Naive B cell (primary cell): ENCODE data around the gene CD300C. TPM values are rescaled to one million over a fixed set of nuclear protein-coding genes. Genes with fewer than 3 reads are reported as not detected.
"Not testable (repeated sequence)": the region's sequence is repeated elsewhere in the genome, so short reads cannot be mapped to it uniquely, and the experiment has no call there.

Experiments
- ATAC-seq, 2 donors: fragments of 150-1000 bp; cut with Tn5 transposase; 2 replicates each; pipeline ENCODE4 v1.10.0; 2021; ENCODE audit warnings: low read depth in 2 of 2, mild to moderate bottlenecking in 2 of 2, moderate library complexity in 2 of 2
- DNase-seq: peaks from one replicate; pipeline ENCODE4 v3.0.0; 2022
- H3K27ac Mint-ChIP-seq, 6 donors: one replicate each; pipeline ENCODE4 v1.8.0; 2020 to 2022; ENCODE audit warnings: mild to moderate bottlenecking in 6 of 6, mixed read lengths in 6 of 6, moderate library complexity in 5 of 6, inconsistent platforms in 2 of 6
- H3K27me3 Mint-ChIP-seq, 3 donors: one replicate each; pipeline ENCODE4 v1.8.0; 2021 to 2022; ENCODE audit warnings: mixed read lengths in 3 of 3, mild to moderate bottlenecking in 1 of 3
- H3K36me3 Mint-ChIP-seq, 2 donors: one replicate each; pipeline ENCODE4 v1.8.0; 2020 to 2022; ENCODE audit warnings: mixed read lengths in 2 of 2, inconsistent platforms in 1 of 2, mild to moderate bottlenecking in 1 of 2
- H3K4me1 Mint-ChIP-seq, 3 donors: one replicate each; pipeline ENCODE4 v1.8.0; 2020 to 2022; ENCODE audit warnings: mixed read lengths in 3 of 3, inconsistent platforms in 1 of 3, mild to moderate bottlenecking in 1 of 3, moderate library complexity in 1 of 3
- H3K4me3 Mint-ChIP-seq, 8 donors: one replicate each; pipeline ENCODE4 v1.8.0; 2020 to 2022; ENCODE audit warnings: mild to moderate bottlenecking in 8 of 8, mixed read lengths in 8 of 8, moderate library complexity in 8 of 8, inconsistent platforms in 2 of 8
- H3K9me3 Mint-ChIP-seq, 7 donors: one replicate each; pipeline ENCODE4 v1.8.0; 2020 to 2022; ENCODE audit warnings: mixed read lengths in 7 of 7, mild to moderate bottlenecking in 5 of 7, inconsistent platforms in 2 of 7, moderate library complexity in 1 of 7
- polyA plus RNA-seq, 6 donors: library from polyadenylated mRNA; unstranded; fragments of 300-500 nt; fragmentation: Illumina TruSeq; gene quantifications; one replicate each; pipeline ENCODE4 v1.2.3, GENCODE V29; 2021; ENCODE audit warnings: low read depth in 6 of 6

CD300C gene
- polyA plus RNA-seq, 6 donors from 2014 or later = 0.20 to 1.5 (median 0.25) TPM; not detected in 1

DNA sequence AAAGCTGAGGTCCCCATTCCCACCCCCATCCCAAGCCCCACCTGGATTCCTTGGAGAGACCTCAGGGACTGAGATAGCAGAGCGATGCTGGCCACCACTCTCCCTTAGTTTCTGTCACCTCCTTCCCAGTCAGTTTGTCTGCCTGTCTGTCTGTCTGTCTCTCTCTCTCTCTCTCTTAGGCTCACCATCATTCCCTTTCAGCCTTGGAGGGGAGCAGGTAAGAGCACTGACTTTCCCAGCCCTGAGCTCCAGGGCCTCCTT lies 20.5 kb downstream of the CD300C start:
- DNase-seq (no peak), ATAC-seq (no peak)
- Mint-ChIP-seq H3K9me3 (peaks cover 0 to 3% (median 0%) of the 10 kb centered on the region in 7 donors), H3K4me1 (peaks cover 12 to 31% (median 29%) of the 10 kb centered on the region in 3 donors), H3K36me3 (peaks cover 0 to 5% of the 10 kb centered on the region in 2 donors), H3K27ac (peak overlapping the region in 1 of 6 donors; percentile 62), H3K27me3 (peaks cover 13 to 50% (median 22%) of the 10 kb centered on the region in 3 donors), H3K4me3 (no peak overlapping the region)

DNA sequence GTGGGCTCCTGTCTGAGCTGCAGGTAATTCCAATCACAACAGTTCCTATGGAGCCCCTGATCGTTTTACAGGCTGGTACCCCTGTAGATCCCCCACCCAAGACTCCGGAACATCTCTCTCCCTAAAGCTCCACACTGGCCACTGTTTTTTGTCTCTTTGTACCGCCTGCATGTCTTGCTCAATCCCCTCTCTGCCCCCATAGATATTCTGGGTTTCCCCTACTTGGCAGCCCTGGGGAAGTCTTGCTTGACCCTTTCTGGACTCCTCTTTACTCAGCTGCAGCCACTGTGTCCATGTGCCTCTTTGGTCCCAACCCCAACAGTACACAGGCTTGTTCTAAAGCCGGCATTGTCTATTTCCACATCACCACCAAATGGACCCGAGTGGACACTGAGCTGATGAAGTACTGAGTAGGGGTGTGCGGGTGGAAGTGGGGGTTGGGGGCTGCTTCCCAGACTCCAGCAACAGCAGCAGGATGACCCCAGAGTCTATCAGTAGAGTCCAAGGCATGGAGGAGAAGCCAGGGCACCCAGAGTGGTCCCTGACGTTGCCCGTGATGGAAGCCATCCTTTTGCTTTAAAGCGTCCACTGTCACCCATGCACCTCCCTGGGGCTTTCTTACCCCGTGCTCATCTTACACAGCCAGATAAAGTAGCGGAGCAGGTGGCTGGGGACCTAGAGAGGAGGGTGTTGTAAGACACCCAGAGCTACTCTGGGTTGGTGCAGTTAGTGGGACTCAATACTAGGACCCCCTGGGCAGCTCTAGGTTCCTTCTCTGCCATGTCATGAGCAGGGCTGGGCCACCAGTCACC lies 21.1 kb downstream of the CD300C start:
- no peak overlapping the region for H3K4me3 Mint-ChIP-seq
- H3K27ac Mint-ChIP-seq = peak overlapping the region in 1 of 6 donors; percentile 86
- ATAC-seq = no peak
- H3K36me3 Mint-ChIP-seq = peaks cover 0 to 5% of the 10 kb centered on the region in 2 donors
- no peak for DNase-seq
- H3K4me1 Mint-ChIP-seq = peaks cover 9 to 37% (median 35%) of the 10 kb centered on the region in 3 donors
- H3K9me3 Mint-ChIP-seq = peaks cover 0 to 3% (median 0%) of the 10 kb centered on the region in 7 donors
- H3K27me3 Mint-ChIP-seq = peaks cover 13 to 45% (median 18%) of the 10 kb centered on the region in 3 donors

DNA sequence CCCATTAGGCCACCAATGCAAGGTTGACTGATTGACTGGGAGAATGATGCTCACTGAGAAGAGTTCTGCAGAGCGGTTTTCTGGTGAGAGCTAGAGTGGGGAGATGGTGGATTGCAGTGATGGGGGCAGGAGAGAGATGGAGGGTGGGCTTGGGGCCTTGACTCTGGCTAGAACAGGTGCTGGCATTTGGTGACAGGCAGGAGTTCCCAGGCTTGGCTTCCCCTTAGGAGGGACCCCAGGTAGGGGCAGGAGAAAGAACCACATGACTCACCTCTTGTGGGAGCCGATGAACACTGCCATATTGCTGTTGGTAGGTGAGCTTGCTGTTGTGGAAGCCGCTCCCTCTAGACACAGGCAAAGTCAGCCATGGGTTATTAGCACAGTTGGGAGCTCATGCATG lies 22.6 kb downstream of the CD300C start:
- no peak overlapping the region for H3K27ac Mint-ChIP-seq
- peaks cover 0 to 5% of the 10 kb centered on the region in 2 donors for H3K36me3 Mint-ChIP-seq
- H3K4me3 Mint-ChIP-seq = no peak overlapping the region
- peaks cover 8 to 45% (median 18%) of the 10 kb centered on the region in 3 donors for H3K27me3 Mint-ChIP-seq
- H3K4me1 Mint-ChIP-seq = peaks cover 4 to 30% (median 24%) of the 10 kb centered on the region in 3 donors
- DNase-seq (no peak), ATAC-seq (no peak)
- peaks cover 0 to 12% (median 6%) of the 10 kb centered on the region in 7 donors for H3K9me3 Mint-ChIP-seq

DNA sequence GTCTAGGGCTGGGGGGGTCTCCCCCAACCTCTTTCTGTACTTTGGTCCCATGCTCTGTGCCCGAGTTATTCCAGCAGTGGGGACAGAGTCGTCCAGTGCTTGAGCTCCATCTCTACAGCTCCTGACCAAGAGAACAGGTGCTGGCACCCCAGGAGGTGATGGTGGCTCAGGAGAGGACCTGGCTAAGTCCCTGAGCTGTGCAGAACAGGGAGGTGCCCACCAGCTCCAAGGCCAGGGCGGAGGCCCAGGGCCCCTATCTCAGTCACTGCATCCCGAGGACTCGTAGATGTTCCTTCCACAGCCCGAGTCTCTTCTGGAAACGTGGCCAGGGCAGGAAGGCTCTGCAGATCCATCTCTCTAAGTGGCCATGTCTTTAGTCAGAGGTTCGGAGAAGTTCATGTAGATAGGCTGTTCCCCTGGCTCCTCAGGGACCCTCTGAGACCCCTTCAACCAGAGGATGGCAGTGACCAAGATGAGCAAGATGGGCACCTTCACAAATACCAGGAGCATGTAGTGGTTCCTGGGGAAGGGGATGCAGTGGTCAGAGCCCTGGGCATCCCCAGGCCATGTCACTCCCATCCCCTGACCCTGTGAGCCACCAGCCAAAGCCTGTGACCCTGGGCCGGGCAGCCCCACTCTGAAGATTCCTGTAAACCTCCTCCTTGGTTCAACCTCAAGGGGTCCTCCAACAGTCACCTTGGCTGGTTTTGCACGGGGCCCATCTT lies 23.4 kb downstream of the CD300C start:
- no peak overlapping the region for H3K4me3 Mint-ChIP-seq

DNA sequence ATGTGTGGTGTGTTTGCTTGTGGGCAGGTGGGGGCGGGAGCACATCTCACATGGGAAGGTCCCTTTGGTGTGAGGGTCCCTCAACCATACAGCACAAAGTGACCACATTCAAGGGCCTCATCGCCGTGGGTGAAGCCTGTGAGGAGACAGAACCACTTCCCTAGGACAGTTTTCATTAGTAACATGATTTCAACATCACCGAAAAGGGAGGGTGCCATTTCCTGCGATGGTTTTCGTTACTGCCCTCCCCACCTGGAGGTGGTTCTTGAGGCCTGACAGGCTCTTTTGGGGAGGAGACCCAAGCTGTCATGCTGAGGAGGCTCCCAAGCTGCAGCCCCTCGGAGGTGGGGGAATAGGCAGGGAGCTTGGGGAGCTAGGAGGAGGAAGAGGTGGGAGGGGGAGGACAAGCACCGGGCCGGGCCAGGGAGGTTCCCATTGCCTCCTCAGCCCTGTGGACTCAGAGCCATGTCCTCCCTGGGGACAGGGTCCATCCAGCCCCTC lies 24.2 kb downstream of the CD300C start:
- no peak for ATAC-seq
- H3K27ac Mint-ChIP-seq = peak overlapping the region in 3 of 6 donors; percentile 56 to 72 (median 66)
- H3K4me3 Mint-ChIP-seq = peak overlapping the region in 4 of 8 donors; percentile 8 to 64 (median 55)
- H3K36me3 Mint-ChIP-seq = peaks cover 0 to 5% of the 10 kb centered on the region in 2 donors
- peaks cover 8 to 45% (median 21%) of the 10 kb centered on the region in 3 donors for H3K27me3 Mint-ChIP-seq
- peaks cover 0 to 18% (median 11%) of the 10 kb centered on the region in 7 donors for H3K9me3 Mint-ChIP-seq
- peaks cover 3 to 26% (median 22%) of the 10 kb centered on the region in 3 donors for H3K4me1 Mint-ChIP-seq
- DNase-seq = no peak

More for the DNA sequence above, 23.4 kb downstream of the CD300C start:
- peaks cover 0 to 5% of the 10 kb centered on the region in 2 donors for H3K36me3 Mint-ChIP-seq
- H3K27me3 Mint-ChIP-seq = peaks cover 8 to 45% (median 18%) of the 10 kb centered on the region in 3 donors
- ATAC-seq (no peak), DNase-seq (no peak)
- peaks cover 3 to 28% (median 22%) of the 10 kb centered on the region in 3 donors for H3K4me1 Mint-ChIP-seq
- peaks cover 0 to 18% (median 11%) of the 10 kb centered on the region in 7 donors for H3K9me3 Mint-ChIP-seq
- peak overlapping the region in 1 of 6 donors; percentile 66 for H3K27ac Mint-ChIP-seq

DNA sequence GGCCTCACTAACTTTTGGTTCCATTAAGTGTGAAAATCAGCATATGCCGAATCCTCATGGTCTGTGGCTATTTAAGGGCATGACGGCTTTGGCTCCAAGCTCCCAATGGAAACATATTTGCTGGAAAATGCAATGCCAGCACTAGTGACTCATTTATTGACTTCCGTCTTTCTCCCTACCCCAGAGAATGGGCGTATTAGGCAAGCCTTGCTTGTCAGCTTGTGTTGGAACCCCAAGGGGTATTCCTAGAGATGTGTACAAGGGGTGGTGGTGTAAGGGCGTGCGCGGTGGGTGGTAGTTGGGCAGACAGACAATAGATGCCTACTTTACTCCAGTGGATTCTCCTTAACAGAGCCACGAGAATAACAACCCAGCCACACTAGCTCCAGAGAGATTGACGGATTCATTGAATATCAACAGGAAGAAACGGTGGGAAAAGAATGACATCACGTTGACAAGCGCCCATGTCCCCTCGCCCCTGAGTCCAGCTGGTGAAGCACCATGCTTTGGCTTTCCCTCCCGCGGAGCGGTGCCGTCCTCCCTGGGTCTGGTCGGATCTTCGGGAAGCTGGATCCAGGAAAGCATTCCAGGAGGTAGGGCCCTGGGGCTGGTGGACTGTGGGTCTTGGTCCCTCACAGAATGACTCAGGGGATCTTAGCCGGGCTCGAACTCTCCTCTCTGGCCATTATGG lies 25.0 kb downstream of the CD300C start:
- ATAC-seq (no peak), DNase-seq (no peak)
- peak overlapping the region in 3 of 6 donors; percentile 5 to 56 (median 56) for H3K27ac Mint-ChIP-seq
- peaks cover 8 to 45% (median 28%) of the 10 kb centered on the region in 3 donors for H3K27me3 Mint-ChIP-seq
- H3K36me3 Mint-ChIP-seq = peaks cover 0 to 5% of the 10 kb centered on the region in 2 donors
- H3K4me1 Mint-ChIP-seq = peaks cover 3 to 26% (median 22%) of the 10 kb centered on the region in 3 donors
- peak overlapping the region in 2 of 8 donors; percentile 49 to 61 for H3K4me3 Mint-ChIP-seq
- peaks cover 0 to 18% (median 11%) of the 10 kb centered on the region in 7 donors for H3K9me3 Mint-ChIP-seq

DNA sequence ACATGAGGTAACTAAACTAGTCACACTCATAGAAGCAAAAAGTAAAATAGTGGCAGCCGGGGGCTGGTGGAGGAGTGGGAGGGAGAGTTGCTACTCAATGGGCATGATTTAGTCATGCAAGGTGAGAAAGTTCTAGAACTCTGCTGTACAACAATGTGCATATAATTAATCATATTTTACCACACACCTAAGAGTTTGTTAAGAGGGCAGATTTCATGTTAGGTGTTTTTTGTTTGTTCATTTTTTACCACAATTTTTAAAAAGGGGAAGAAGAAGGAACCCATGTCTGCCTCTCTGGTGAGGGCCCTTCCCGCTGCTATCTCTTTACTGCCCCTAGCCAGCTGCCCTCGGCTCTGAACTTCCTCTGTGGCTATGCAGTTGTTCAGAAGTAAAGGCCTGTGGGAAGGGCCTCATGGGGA lies 25.9 kb downstream of the CD300C start:
- peaks cover 3 to 36% (median 22%) of the 10 kb centered on the region in 3 donors for H3K27me3 Mint-ChIP-seq
- peak overlapping the region in 1 of 8 donors; percentile 51 for H3K4me3 Mint-ChIP-seq
- H3K4me1 Mint-ChIP-seq = peaks cover 3 to 26% (median 22%) of the 10 kb centered on the region in 3 donors
- H3K27ac Mint-ChIP-seq = peak overlapping the region in 2 of 6 donors; percentile 24 to 88
- ATAC-seq (peak; percentile 74 to 89), DNase-seq (no peak)
- peaks cover 3 to 18% (median 11%) of the 10 kb centered on the region in 7 donors for H3K9me3 Mint-ChIP-seq
- peaks cover 0 to 5% of the 10 kb centered on the region in 2 donors for H3K36me3 Mint-ChIP-seq

DNA sequence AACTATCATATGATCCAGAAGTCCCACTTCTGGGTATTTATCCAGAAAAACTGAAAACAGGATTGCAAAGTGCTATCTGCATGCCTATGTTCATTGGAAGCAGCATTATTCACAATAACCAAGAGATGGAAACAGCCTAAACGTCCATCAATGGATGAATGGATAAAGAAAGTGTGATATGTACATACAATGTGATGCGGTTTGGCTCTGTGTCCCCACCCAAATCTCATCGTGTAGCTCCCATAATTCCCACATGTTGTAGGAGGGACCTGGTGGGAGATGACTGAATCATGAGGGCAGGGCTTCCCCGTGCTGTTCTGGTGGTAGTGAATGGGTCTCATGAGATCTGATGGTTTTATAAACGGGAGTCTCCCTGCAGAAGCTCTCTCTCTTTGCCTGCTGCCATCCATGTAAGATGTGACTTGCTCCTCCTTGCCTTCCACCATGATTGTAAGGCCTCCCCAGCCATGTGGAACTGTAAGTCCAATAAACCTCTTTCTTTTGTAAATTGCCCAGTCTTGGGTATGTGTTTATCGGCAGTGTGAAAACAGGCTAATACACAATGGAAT lies 27.4 kb downstream of the CD300C start:
- ATAC-seq, H3K4me3 Mint-ChIP-seq, DNase-seq: not testable (repeated sequence)
- peak overlapping the region in 1 of 6 donors; percentile 81 for H3K27ac Mint-ChIP-seq
- peaks cover 13 to 29% (median 25%) of the 10 kb centered on the region in 7 donors for H3K9me3 Mint-ChIP-seq
- H3K4me1 Mint-ChIP-seq = peaks cover 15 to 36% (median 34%) of the 10 kb centered on the region in 3 donors
- peaks cover 14 to 27% (median 20%) of the 10 kb centered on the region in 3 donors for H3K27me3 Mint-ChIP-seq
- peaks cover 0 to 19% of the 10 kb centered on the region in 2 donors for H3K36me3 Mint-ChIP-seq

DNA sequence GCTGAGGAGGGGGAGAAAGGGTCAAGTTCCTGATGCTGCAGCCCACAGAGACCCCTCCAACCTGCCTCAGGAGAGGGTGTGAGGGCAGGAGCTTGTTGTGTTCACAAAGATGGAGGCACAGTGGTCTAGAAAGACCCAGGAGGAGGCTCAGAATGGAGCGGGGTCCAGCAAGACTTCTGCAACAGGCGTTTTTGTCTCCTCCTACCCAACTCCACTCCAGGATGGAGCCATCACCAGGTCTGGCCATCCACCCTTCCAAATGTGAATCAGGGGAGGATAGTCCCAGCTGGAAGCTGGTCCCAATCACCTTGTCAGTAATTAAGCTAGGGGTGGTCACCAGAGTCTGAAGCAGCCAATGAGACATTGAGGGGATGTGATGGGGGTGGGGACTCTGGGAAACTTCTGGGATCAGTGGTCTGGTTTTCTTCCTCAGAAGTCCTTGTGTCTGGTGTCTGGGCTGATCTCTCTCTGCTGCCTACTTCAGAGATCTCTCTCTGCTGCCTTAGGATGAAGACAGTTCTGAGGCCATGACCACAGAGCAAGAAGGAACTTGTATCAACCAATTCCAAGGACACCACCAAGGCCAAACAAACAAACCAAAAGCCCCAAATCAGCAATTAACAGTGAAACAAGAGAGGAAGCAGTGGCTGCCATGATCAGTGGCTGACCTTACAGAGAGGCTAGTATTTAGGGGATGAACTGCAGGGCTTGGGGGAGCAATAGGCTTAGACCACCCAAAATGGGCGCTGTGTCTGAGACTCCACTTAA lies 29.2 kb downstream of the CD300C start:
- peaks cover 21 to 47% (median 45%) of the 10 kb centered on the region in 3 donors for H3K4me1 Mint-ChIP-seq
- H3K36me3 Mint-ChIP-seq = peaks cover 0 to 13% of the 10 kb centered on the region in 2 donors
- H3K9me3 Mint-ChIP-seq = peaks cover 13 to 29% (median 25%) of the 10 kb centered on the region in 7 donors
- peaks cover 14 to 21% (median 14%) of the 10 kb centered on the region in 3 donors for H3K27me3 Mint-ChIP-seq
- no peak overlapping the region for H3K4me3 Mint-ChIP-seq
- peak overlapping the region in 2 of 6 donors; percentile 42 to 52 for H3K27ac Mint-ChIP-seq
- DNase-seq (no peak), ATAC-seq (no peak)

DNA sequence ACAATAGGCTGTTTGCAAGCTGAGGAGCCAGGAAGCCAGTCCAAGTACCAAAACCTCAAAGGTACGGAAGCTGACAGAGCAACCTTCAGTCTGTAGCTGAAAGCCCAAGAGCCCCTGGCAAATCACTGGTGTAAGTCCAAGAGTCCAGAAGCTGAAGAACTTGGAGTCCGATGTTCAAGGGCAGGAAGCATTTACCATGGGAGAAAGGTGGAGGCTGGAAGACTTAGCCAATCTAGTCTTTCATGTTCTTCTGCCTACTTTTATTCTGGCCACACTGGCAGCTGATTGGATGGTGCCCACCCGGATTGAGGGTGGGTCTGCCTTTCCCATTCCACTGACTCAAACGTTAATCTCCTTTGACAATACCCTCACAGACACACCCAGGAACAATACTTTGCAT lies 30.0 kb downstream of the CD300C start:
- Mint-ChIP-seq H3K9me3 (peaks cover 13 to 29% (median 25%) of the 10 kb centered on the region in 7 donors), H3K27me3 (peaks cover 13 to 21% (median 16%) of the 10 kb centered on the region in 3 donors), H3K4me1 (peaks cover 20 to 40% (median 37%) of the 10 kb centered on the region in 3 donors), H3K27ac (peak overlapping the region in 1 of 6 donors; percentile 57), H3K36me3 (peaks cover 0 to 13% of the 10 kb centered on the region in 2 donors), H3K4me3 (no peak overlapping the region)
- ATAC-seq = no peak
- DNase-seq = no peak

DNA sequence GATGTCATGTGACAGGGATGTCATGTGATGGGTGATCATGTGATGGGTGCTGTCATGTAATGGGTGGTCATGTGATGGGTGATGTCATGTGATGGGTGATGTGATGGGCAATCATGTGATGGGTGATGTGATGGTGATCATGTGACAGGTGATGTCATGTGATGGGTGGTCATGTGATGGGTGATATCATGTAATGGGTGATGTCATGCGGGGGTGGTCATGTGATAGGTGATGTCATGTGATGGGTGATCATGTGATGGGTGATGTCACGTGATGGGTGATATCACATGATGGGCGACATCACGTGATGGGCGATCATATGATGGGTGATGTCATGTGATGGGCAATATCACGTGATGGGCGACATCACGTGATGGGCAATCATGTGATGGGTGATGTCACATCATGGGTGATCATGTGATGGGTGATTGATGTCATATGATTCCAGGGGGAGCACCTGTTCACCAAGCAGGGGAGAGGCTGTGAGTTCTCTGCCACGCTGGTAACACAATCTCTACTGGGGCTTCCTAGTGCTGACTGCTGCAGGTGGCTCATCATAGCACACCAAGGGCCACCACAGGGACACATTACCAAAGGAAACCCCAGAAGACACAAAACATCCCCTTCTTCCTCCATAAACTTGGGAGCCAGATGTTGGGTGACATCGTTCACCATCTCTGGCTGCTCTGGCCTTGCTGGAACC lies 31.1 kb downstream of the CD300C start:
- H3K4me3 Mint-ChIP-seq = peak overlapping the region in 6 of 8 donors; percentile 30 to 91 (median 62)
- peaks cover 13 to 29% (median 25%) of the 10 kb centered on the region in 7 donors for H3K9me3 Mint-ChIP-seq
- H3K27me3 Mint-ChIP-seq = peaks cover 11 to 21% (median 12%) of the 10 kb centered on the region in 3 donors
- H3K27ac Mint-ChIP-seq = peak overlapping the region; percentile 95 to 100 (median 99)
- no peak for DNase-seq
- ATAC-seq = peak; percentile 48 to 56
- H3K36me3 Mint-ChIP-seq = peaks cover 0 to 13% of the 10 kb centered on the region in 2 donors
- H3K4me1 Mint-ChIP-seq = peaks cover 17 to 28% (median 25%) of the 10 kb centered on the region in 3 donors
